Activated CD8-positive, alpha-beta T cell treated with anti-CD3 and anti-CD28 coated beads, Interleukin-2, amount 10 ng/mL, durations not matched to agents 7 days and 5 days (primary cell): ENCODE measurements around the gene MAP1LC3B. TPM values are rescaled to one million over a fixed set of nuclear protein-coding genes. Genes with fewer than 3 reads are reported as not detected.
A peak's percentile ranks its signal among the peaks of the same experiment; 100 is the strongest.

ENCODE experiments used
- ATAC-seq: fragments of 150-1000 bp; cut with Tn5 transposase; one replicate; pipeline ENCODE4 v1.10.0; 2021; ENCODE audit warnings: moderate library complexity
- CTCF ChIA-PET: fragments of 350-600 bp; sonication (Branson Sonifier 250); formaldehyde crosslinking; loops from one replicate; lab custom pipeline; 2021; ENCODE audit warnings: antibody characterized with exemption; lab: Charles Lee
- POLR2A ChIA-PET: fragments of 350-600 bp; sonication (Branson Sonifier 250); formaldehyde crosslinking; loops from one replicate; lab custom pipeline; 2021; ENCODE audit warnings: antibody characterized with exemption; lab: Charles Lee
- DNase-seq: peaks from one replicate; pipeline ENCODE4 v3.0.0-alpha.2; 2020
- H3K27ac Mint-ChIP-seq: one replicate; pipeline ENCODE4 v1.8.0; 2021; ENCODE audit warnings: mild to moderate bottlenecking, mixed read lengths
- H3K27me3 Mint-ChIP-seq: one replicate; pipeline ENCODE4 v1.8.0; 2021; ENCODE audit warnings: low read depth, mixed read lengths
- H3K36me3 Mint-ChIP-seq: one replicate; pipeline ENCODE4 v1.8.0; 2021; ENCODE audit warnings: low read depth, mixed read lengths
- H3K4me1 Mint-ChIP-seq: one replicate; pipeline ENCODE4 v1.8.0; 2021; ENCODE audit warnings: low read depth, mixed read lengths
- H3K4me3 Mint-ChIP-seq: one replicate; pipeline ENCODE4 v1.8.0; 2021; ENCODE audit warnings: mild to moderate bottlenecking, mixed read lengths
- H3K9me3 Mint-ChIP-seq: one replicate; pipeline ENCODE4 v1.8.0; 2022; ENCODE audit warnings: mixed read lengths; ENCODE audit not compliant: insufficient read depth
- total RNA-seq, 2 experiments: library from RNA; stranded (reverse); gene quantifications; one replicate each; pipeline ENCODE4 v1.2.3, GENCODE V29; 2021

MAP1LC3B gene
- total RNA-seq, 2 experiments from 2014 or later: 40.2 to 45.3 TPM

DNA sequence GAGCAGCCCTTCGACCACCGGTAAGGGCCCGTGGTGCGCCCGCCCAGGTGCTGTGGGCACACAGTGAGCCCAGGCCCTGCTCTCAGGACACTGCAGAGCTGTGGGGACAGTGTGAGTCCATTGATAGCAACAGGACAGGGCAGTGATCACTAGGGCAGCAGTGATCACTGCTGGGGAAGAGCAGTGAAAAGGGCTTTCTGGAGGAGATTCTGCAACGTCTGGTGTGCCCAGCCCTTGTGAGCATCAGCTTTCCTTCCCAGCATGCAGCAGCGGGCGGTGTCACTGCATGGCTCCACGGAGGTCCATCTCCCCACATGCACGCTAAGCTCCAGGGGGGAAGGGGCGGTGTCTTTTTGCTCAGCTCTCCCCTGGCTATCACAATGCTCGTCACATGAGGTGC, 32.1 kb downstream of the MAP1LC3B start:
- Mint-ChIP-seq H3K4me1 (no peaks in the 10 kb centered on the region), H3K4me3 (no peak overlapping the region), H3K27me3 (no peaks in the 10 kb centered on the region), H3K27ac (no peak overlapping the region), H3K36me3 (no peaks in the 10 kb centered on the region), H3K9me3 (no peaks in the 10 kb centered on the region)
- no peak for DNase-seq
- no peak for ATAC-seq
- ChIA-PET POLR2A (no interaction called here), CTCF (interaction anchor here (1.1 kb wide), 1 partner anchor 212 kb away, joined by 3 read pairs; no protein-coding TSS in a partner anchor)

DNA sequence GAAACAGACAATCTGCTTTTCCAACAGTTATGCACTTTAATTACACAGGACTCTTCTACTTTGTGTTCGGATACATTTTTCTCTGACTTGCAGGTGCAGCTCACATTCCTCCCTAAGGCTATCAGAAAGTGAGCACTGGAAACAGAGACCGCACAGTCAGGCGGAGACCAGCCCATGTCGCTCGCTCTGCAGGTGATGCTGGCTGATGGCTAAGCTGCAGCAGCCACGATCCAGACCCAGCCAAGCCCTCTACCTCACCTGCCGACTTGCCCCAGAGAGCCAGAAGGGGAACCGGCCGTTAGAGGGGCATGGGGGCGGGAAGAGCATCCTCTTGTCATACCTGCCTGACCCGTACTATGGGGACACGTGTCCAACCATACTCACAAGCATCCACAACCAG, 33.8 kb downstream of the MAP1LC3B start:
- ChIA-PET POLR2A (no interaction called here), CTCF (interaction anchor here (1.2 kb wide), 1 partner anchor 9 kb away, joined by 3 read pairs; no protein-coding TSS in a partner anchor)
- ATAC-seq (no peak), DNase-seq (no peak)
- Mint-ChIP-seq H3K4me3 (no peak overlapping the region), H3K4me1 (no peaks in the 10 kb centered on the region), H3K27me3 (no peaks in the 10 kb centered on the region), H3K36me3 (no peaks in the 10 kb centered on the region), H3K9me3 (no peaks in the 10 kb centered on the region), H3K27ac (no peak overlapping the region)

DNA sequence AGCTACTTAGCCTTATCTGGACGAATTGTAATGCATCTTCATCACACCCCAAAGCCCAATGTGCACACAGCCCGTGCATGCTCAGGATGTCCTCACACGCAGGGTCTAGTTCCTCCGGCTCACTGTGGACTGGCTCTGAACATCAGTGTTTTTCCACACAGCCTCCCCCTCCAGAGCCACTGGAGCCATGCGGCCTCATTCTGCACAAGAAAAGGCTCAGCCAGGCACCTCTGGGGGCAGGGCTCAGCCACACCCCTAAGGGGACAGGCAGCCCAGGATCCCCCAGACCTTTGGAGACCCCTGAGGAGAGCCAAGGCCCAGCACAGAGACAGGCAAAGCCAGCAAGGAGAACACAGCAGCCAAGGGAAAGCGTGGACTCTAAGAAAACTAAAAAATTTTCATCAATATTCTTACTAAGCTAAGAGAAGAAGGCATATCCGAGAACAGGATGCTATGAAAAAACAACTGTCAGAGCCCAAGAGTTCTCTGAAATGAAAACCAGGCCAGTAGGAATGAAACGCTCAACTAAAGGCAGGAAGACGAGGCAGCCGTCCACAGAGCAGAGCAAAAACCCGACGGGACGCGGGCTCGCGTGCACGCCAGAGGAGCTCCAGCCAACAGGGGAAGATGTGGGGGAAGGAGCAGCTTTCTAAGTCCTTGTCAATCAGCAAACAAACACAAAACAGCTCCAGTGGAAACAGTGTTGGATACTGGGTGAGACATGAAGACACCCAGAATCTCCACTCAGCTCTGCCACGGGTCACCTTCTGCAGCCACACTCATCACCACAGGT, 34.5 kb downstream of the MAP1LC3B start:
- Mint-ChIP-seq H3K4me3 (no peak overlapping the region), H3K27ac (no peak overlapping the region), H3K27me3 (no peaks in the 10 kb centered on the region), H3K9me3 (no peaks in the 10 kb centered on the region), H3K4me1 (no peaks in the 10 kb centered on the region), H3K36me3 (no peaks in the 10 kb centered on the region)
- CTCF ChIA-PET: no interaction called here
- no peak for ATAC-seq
- POLR2A ChIA-PET: no interaction called here
- DNase-seq: no peak

DNA sequence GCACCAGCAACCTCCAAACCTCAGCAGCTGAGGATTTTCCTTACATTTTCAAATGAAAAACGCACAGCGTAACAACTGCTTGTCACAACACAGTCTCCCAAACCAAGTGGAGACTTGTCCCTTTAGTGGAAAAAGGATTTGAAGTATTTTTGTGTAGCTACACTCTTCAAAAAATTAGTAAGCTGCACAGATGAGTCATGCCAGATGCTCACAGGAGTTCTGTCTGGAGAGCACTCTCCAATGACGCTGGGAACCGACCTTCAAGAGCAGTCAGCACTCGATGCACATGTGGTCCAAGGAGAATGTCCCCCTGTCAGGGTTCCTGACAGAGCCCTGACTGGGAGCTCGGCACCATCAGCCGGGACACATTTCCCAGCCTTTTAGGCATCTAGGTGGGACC, 39.8 kb downstream of the MAP1LC3B start:
- no peak for DNase-seq
- no peaks in the 10 kb centered on the region for H3K9me3 Mint-ChIP-seq

DNA sequence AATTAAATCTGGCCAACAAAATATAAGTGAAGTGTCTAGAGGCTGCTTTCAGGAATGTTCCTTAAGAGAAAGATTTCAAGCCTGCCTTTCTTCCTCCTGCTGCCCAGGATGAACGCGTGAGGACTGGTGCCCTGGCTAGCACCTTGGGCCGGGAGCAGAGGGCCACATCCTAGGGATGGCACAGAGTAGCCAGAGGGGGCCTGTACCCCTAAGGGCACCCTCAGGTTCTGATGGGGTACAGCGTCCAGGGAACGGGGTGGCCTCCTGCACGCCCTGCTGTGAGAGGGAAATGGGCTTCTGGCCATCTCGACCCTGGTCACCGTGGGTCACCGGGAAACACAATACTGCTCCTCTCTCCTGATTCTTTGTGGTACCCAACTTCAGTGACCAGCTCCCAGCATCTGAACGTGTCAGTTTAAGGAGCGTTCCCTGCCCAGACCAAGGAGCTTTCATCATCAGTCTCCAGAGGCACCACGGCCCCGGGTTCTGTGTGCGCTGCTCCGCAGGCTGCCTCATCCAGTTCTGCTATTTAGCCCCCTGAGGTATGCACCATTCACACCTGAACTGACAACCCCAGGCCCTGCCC, 40.3 kb downstream of the MAP1LC3B start:
- H3K27me3 Mint-ChIP-seq: peaks cover 8% of the 10 kb centered on the region
- H3K27ac Mint-ChIP-seq: no peak overlapping the region
- no peak for ATAC-seq
- POLR2A ChIA-PET: no interaction called here
- H3K4me1 Mint-ChIP-seq: peaks cover 15% of the 10 kb centered on the region
- no peak overlapping the region for H3K4me3 Mint-ChIP-seq
- H3K9me3 Mint-ChIP-seq: no peaks in the 10 kb centered on the region
- CTCF ChIA-PET: interaction anchor here (1.1 kb wide), 1 partner anchor 16 kb away, joined by 4 read pairs; no protein-coding TSS in a partner anchor
- DNase-seq: no peak
- H3K36me3 Mint-ChIP-seq: no peaks in the 10 kb centered on the region

More for the DNA sequence above, 39.8 kb downstream of the MAP1LC3B start:
- POLR2A ChIA-PET: no interaction called here
- Mint-ChIP-seq H3K4me1 (peaks cover 15% of the 10 kb centered on the region), H3K36me3 (no peaks in the 10 kb centered on the region), H3K27ac (no peak overlapping the region), H3K4me3 (no peak overlapping the region), H3K27me3 (peaks cover 8% of the 10 kb centered on the region)
- ATAC-seq: no peak
- CTCF ChIA-PET: no interaction called here

DNA sequence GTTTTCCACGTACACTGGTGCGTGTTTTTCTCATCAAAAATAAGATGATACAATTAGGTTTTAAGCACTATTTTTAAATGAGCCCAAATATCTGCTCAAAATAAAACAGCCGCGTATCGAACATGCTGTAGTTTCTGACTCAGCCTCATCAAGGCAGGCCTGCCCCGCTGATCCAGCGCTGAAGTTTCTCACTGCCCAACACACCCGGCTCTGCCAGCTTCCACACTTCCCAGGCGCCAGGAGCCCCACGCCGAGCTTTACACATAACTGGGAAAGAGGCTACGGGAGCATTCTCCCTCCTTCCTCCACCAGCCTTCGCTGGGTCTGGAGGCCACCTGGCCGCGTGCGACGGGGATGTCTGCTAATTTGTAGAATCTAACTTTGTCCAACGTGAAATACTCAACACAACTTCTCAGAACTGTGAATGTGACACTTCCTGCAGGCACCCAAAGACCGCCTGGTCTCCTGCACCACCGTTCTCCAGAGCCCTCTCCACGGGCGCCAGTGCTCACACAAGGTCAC, 42.1 kb downstream of the MAP1LC3B start:
- Mint-ChIP-seq H3K4me1 (peaks cover 15% of the 10 kb centered on the region), H3K36me3 (no peaks in the 10 kb centered on the region), H3K9me3 (no peaks in the 10 kb centered on the region), H3K27ac (no peak overlapping the region), H3K27me3 (peaks cover 12% of the 10 kb centered on the region), H3K4me3 (no peak overlapping the region)
- ATAC-seq: no peak
- ChIA-PET POLR2A (no interaction called here), CTCF (no interaction called here)
- no peak for DNase-seq

DNA sequence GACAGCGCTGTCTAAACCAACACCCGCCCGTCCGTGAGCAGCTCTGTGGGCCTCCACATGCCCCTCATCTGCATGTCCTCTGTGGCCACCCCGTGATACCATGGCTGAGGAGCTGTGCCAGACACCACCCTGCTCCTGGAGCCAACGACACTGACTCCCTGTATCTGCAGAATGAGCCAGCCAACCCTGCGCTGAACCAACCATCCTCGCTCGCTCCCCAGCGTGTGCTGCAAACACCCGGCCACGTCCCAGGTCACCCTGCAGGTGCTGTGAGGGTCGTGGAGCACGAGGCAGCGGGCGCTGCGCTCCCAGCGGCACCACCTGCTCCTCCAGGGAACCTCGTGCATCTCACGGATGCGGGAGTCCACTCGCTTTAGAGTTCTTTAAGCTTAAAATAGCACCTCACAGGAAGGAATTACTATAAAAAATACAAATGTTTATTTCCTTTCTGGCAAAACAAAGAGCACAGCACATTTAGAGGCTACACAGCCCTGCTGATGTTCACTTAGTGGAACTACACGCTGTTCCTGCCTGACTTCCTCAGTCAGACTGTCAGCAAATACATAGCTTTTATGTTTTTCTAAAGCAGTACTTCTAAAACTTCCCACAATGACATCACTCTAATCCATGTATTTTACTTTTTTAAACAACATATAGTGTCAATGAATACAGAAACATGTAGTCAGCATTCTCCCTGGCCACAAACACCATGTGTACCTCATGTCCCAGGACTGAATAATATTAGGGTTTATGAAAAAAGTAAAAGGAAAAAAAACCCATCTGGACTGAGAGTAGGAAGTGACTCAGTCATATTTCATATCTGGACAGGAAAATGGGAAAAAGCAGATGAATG, 43.5 kb downstream of the MAP1LC3B start:
- Mint-ChIP-seq H3K4me3 (no peak overlapping the region), H3K4me1 (peaks cover 15% of the 10 kb centered on the region), H3K9me3 (no peaks in the 10 kb centered on the region), H3K36me3 (no peaks in the 10 kb centered on the region), H3K27ac (no peak overlapping the region), H3K27me3 (peaks cover 12% of the 10 kb centered on the region)
- ATAC-seq (no peak), DNase-seq (no peak)
- POLR2A ChIA-PET: no interaction called here
- CTCF ChIA-PET: interaction anchor here (1.6 to 1.7 kb wide), 2 partner anchors 19 to 200 kb away, joined by 5 to 9 read pairs; no protein-coding TSS in a partner anchor

DNA sequence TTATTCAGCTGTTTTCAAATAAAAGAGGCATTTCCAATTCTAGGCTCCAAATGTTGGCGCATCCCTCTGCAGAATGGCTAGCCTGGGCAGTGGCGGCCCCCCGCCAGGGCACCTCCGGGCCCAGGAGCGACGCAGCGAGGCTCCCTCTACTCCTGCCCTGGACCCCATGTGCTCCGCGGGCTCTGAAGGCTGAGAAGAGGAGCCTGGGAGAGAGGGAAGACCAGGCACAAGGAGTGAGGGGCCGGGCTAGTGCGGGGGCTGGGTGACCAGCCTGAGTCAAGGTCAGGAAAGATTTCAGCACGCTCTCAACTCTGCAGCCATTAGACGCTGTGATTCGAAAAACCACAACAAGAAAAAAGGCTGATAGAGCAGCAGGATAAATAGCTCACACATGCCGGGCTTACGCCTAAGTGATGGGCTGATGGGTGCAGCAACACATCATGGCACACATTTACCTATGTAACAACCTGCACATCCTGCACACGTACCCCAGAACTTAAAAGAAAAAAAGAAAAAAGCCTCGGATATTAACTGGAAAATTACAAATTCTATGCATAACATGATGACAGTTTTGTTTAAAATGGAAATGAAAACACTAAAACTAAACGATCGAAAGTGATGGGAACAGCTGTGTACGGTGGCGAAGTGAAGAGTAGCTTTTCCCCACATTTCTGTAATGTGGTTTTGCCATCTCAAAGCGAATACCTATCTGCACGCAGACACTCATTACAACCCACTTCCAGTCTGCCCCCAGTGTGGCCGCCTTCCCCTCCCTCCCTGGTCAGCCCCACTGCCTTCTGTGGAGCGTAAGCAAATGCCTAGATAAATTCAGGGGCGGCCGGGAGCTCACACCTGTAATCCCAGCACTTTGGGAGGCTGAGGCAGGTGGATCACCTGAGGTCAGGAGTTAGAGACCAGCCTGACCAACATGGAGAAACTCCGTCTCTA, 44.4 kb downstream of the MAP1LC3B start:
- ChIA-PET POLR2A (no interaction called here), CTCF (interaction anchor here (1.6 to 1.7 kb wide), 2 partner anchors 20 to 199 kb away, joined by 5 to 9 read pairs; no protein-coding TSS in a partner anchor)
- H3K27me3 Mint-ChIP-seq: peaks cover 12% of the 10 kb centered on the region
- DNase-seq: no peak
- H3K4me1 Mint-ChIP-seq: peaks cover 15% of the 10 kb centered on the region
- no peaks in the 10 kb centered on the region for H3K36me3 Mint-ChIP-seq
- H3K9me3 Mint-ChIP-seq: no peaks in the 10 kb centered on the region
- H3K4me3 Mint-ChIP-seq: peak overlapping the region; percentile 13
- ATAC-seq: peak; percentile 48
- H3K27ac Mint-ChIP-seq: no peak overlapping the region

DNA sequence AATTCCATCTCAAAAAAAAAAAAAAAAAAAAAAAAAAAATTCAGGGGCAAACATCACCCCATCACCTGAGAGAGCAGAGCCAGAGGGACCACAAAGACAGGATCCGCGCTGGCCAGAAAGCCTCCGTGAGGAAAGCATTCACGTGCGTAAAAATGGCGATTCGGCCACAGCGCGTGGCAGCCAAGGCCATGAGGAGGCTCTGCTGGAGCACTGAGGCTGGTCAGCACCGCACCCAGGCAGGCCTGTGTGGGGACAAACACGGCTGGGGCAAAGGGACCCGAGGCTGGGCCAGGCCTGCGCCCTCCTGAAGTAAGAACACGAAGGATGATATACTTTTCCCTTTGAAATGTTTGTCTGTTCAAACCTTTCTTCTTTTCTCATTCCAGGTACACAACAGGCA, 45.2 kb downstream of the MAP1LC3B start:
- Mint-ChIP-seq H3K36me3 (no peaks in the 10 kb centered on the region), H3K9me3 (no peaks in the 10 kb centered on the region), H3K27ac (no peak overlapping the region), H3K4me3 (no peak overlapping the region), H3K4me1 (peaks cover 15% of the 10 kb centered on the region), H3K27me3 (peaks cover 12% of the 10 kb centered on the region)
- CTCF ChIA-PET: no interaction called here
- ATAC-seq (no peak), DNase-seq (no peak)
- POLR2A ChIA-PET: no interaction called here

DNA sequence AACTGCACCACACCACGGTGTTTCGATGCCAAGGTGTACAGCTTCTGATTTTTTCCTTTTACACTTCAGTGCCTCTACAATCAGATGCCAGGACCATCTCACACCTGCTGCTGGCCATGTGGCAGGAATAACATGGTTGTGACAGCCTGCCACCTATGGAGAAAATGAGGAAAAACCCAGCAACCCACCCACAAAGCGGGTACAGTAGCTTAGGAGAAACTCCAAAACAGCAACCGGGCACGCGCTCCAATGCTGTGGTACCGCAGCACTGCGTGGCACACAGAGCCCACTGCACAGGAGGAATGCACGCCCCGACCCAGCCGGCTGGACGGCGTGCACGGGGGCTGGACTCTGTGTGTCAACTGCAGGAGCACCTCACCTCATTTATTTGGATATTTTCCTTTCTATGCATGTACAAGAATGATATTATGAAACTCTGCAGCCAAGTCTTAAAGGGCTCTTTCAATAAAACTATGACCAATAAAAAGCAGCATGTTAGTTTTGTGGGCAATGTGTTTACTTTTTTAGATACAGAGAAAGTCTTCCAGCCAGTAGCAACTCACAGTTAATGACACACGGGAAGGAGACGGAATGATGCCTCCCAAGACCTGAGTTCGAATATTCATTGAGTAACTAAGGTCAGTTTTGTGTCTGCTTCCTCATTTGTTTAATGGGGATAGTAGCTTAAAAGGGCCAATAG, 45.9 kb downstream of the MAP1LC3B start:
- H3K27ac Mint-ChIP-seq: no peak overlapping the region
- H3K27me3 Mint-ChIP-seq: peaks cover 13% of the 10 kb centered on the region
- DNase-seq (no peak), ATAC-seq (no peak)
- CTCF ChIA-PET: no interaction called here
- POLR2A ChIA-PET: interaction anchor here (0.6 kb wide), 1 partner anchor 84 kb away, joined by 3 read pairs; no protein-coding TSS in a partner anchor
- no peaks in the 10 kb centered on the region for H3K9me3 Mint-ChIP-seq
- peaks cover 15% of the 10 kb centered on the region for H3K4me1 Mint-ChIP-seq
- H3K4me3 Mint-ChIP-seq: no peak overlapping the region
- no peaks in the 10 kb centered on the region for H3K36me3 Mint-ChIP-seq
